GM21576 (cell line): ENCODE measurements around the gene ALDH4A1.
"Not testable (repeated sequence)": the region's sequence is repeated elsewhere in the genome, so short reads cannot be mapped to it uniquely, and the experiment has no call there.

Experiments used
- ATAC-seq: cut with Tn5 transposase; IDR thresholded peaks from one replicate; pipeline ENCODE4 v1.9.1; 2021; ENCODE audit warnings: mild to moderate bottlenecking, moderate library complexity; ENCODE audit not compliant: unreplicated experiment

The ALDH4A1 gene

DNA sequence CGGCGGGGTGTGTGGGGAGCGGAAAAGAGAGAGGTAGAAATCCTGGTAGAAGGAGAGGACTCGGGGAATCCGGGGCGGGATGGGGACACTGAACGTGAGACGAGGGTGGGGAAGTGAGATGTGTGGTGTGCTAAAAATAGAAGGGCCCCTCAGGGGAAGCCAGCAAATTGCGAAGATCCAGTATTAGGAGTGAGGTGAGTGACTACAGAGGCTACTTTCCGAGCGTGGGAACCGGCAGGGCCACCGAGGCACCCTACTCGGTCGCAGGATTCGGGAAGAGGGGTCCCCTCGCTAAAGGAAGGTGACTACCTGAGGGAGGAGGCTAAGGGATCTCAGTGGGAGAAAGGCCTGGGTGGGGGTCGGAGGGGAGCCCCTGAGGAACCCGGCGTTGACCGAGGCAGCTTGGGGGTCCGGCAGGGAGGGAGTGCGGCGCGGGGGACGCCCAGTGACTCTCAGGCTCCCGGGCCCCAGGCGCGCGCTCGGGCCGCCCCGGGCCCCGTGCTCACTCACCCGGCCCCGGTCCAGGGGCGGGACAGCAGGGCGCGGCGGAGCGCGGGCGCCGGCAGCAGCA is 318 bp downstream of the ALDH4A1 start:
- no peak for ATAC-seq

DNA sequence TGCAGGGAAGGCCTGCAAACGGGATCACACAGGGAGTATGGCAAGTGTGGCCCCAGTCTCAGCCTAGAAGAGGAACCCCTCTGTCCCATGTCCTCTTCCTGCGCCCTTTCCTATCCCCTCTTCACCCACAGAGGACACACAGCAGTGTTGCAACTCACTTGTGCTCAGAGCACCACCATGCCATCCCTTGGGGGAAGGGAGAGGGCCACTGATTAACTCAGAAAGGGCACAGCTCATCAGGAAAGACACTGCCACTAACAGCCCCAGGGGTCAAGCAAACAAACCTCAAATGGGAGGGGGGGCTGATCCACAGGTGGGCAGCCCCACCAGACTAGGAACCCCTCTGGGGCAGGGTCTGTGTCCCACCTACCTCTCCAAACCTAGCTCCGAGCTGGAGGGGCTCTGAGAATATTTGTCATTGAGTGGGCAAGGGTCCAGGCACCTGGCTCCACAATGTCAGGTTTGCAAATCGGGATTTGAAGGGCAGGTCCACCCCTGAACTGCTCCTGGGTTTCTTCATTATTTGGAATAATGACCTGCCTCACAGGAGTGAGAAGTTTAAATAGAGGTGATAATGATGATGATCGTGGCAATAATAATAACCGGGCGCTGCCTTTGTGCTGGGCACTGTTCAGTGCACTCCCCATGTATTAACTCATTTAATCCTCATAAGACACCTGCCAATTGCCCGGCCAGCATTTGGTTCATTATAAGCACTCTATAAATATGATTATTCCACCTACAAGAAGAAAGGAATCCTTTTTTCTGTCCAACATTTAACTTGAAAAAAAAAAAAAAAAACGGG is 1.0 kb downstream of the ALDH4A1 start:
- no peak for ATAC-seq

DNA sequence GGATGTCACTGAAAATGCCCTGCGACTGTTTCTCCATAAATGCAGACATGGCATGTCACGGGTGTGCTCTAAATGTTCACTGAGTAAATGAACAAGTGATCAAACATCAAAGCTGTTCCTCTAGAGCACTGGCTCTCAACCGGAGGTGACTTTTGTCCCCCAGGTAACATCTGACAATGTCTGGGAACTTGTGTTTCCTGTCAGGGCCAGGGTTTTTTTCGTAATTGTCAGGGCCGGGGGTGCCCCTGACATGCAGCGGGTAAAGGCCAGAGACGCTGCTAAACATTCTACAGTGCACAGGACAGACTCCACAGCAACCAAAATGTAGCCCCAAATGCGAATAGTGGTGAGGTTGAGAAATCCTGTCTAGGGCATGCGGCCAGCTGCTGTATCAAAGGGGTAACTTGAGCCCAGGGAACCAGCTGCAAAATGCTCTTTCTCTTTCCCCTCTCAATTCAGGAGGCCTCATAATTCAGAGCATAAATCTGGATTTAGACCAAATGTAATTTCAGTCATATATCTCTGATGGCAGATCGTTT is 2.0 kb downstream of the ALDH4A1 start:
- no peak for ATAC-seq

DNA sequence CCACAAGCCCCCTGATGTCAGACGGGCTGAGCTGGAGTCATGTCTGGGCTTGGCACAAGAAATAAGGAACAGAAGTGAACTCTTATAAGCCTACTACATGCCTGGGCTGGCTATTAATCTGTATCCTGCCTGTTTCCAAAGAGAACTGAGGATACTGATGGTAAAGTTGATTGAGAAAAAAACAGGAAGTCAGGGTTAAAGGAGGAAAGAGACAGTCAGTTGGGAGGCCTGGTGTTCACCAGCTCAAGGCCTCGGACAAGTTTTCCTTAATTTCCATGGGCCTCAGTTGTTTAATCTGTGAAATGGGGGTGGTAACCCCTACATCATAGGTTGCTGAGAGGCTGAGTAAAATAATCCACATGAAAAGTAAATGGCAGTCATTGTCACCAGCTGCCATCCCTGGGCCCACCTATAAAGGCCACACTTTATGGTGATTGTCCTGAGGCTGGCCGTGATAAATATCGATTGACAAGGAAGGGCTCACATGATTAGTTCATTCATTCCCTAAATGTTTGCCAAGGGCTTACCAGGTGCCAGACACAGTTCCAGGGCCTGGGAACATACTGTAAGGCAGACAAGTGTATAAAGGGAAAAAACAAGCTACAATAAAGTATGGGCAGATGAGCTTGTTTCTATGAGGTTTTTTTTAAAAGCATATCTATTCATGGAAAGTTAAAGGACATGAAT is 2.8 kb downstream of the ALDH4A1 start:
- no peak for ATAC-seq

DNA sequence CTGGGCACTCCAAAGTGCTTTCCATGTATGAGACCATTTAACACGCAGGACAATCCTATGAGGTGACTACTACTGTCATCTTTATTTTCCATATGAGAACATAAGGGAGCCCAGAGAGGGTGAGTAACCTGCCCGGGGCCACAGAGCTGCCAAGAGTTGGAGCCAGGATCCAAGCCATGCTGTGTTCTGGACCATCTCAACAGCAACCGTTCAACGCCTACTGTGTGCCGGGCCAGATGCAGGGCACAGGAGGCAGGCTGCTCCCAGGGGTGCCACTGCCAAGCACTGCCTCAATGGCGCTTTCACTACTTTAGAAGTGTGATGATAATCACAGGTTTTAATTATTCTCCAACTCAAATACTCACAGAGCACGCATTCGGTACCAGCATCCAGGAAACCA is 3.8 kb downstream of the ALDH4A1 start:
- no peak for ATAC-seq

DNA sequence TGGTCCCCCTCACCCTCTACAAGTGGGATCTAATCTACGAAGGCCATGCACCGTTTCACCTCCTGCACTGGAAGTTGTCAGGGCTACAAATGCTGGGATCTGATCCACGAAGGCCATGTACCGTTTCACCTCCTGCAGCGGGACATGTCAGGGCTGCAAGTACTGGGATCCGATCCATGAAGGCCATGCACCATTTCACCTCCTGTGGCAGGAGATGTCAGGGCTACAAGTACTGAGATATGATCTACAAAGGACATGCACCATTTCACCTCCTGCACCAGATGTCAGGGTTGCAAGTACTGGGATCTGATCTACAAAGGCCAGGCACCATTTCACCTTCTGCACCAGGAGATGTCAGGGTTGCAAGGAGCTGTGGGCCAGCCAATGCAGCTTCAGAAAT is 7.0 kb downstream of the ALDH4A1 start:
- no peak for ATAC-seq

DNA sequence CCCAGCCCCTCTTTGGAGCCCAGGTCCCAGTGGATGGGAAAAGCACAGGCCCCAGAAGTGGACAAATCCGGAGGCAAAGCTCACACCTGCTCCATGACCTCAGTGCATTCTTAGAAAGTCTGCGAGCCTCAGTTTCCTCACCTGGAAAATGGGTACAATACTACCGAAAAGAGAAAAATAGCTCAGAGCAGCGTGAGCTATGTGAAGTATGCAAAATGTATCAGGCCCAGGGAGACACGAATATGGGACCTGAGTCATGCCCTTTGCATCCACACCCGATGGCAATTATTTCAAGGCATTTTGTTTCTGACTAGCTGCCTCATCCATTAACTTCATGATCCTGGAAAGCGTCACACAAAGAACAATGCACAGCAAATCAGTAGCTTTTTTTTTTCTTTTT is 9.2 kb downstream of the ALDH4A1 start:
- no peak for ATAC-seq

DNA sequence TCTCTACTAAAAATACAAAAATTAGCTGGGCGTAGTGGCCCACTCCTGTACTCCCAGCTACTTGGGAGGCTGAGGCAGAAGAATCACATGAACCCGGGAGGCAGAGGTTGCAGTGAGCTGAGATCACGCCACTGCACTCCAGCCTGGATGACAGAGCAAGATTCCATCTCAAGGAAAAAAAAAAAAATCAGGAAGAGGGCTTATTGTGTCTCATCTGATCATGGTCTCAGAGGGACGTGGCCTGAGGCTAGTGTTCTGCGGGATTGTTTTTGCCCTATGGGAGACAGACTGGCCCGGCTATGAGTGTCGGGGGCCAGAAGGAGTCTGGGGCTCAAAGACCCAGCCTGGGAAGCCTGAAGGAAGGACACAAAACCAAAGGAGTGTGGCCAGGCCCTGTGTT is 10.5 kb downstream of the ALDH4A1 start:
- not testable (repeated sequence) for ATAC-seq

DNA sequence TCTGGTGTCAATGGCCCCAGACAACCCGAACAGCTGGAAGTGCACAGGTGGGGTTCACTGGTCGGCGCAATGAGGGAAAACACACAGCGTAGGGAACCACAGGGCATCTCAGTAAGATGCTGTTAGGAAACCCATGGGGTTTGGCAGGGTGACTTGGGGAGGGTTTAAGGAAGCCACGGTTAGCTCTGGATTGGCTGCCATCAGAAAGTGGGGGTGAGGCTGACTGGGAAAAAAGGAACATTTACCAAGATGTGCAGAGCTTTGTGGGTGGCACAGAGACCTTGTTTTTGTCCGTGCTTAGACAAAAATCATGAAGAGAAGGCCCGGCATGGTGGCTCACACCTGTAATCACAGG is 11.0 kb downstream of the ALDH4A1 start:
- ATAC-seq: no peak

DNA sequence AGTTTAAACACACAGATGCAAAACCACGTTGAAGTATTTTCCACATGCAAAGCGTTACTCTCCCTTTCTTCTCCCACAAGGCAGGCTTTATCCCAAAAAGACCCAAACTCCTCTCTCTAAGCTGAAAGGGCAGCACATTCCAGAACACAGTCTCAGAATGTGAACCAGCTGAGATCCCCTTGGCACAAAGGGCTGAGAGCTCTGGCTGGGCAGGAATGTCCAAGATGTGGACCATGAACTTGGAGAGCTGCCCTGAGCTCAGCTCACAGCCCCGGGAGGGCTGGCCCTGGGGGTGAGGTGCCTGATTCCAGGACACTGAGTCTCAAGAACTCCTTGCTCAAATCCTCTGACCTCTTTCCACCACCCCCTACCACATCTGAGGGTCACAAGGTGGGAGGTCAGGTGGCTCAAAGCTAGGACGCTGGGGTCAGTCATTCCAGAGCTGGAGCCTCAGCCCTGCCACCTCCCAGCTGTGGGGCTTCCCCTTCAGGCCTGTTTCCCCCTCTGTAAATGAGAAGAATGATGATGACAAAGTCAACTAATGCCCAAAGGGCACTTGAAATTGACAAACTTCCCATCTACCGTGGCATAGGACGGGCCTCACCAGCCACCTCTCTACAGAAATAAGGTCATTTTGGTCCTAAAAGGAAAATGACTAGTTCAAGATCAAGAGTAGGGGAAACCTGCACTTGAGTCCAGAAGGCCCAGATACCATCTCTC is 11.5 kb downstream of the ALDH4A1 start:
- ATAC-seq: no peak

DNA sequence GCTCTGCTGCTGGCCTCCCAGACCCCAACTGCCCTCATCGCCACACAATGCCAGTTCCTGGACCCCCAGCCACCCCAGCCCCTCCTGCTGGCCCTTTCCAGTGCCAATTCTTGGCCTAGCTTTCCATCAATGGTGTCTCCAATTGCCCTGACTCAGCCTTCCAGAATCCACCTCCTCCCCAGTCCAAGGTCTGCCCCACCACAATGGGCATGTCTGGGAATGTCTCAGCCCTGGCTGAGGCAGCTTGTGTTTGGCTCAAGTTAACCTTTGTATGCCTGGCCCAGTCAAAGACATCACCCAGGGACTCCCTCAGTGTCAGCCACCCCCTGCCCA is 16.4 kb downstream of the ALDH4A1 start:
- no peak for ATAC-seq

DNA sequence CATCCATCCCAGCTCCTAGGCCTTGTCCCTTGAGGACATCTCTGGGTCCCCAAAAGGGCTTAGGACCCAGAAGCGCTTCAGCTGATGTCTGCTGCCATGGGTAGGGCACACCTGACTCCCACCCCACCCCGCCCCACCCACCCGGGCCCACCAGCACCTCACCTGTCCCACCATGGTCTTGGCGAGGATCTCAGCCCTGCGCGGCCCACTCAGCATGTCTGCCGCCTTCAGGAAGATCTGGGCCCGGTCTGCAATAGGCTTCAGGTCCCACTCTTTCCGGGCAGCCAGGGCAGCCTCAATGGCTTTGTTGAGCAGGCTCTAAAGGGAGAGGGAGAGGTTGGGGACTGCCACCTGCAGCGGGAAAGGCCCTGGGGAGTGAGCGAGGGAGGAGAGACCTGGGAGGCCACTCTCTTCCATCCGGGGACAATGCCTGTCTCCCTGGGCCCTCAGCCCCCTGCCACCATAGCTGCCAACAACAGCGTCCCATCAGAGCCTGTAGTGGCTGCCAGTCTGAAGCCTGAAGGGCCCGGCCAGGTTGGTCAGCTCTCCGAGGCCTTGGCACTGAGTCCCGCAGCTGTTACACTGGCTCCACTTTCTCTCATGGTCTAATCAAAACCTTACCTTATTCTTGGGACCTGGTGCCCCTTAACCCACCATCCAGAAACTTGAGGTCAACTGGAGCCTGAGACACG is 16.9 kb downstream of the ALDH4A1 start:
- no peak for ATAC-seq

DNA sequence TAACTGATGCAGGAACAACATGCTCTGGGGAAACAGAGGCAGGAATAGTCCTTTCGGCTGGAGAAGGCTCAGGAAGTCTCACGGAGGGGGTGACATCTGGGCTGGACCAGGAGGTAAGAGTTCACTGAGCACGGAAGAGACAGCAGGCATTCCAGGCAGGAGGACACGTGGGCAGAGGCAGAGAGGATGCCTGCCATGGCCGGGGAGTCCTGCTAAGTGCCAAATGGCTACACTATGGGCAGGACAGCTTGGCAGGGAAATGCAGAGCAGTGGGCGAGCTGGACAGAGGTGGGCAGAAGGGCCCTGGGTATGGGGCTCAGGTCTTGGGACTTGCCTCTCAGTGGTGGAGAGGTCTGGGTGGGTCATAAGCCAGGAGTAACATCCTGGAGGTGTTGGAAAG is 17.6 kb downstream of the ALDH4A1 start:
- ATAC-seq: no peak

DNA sequence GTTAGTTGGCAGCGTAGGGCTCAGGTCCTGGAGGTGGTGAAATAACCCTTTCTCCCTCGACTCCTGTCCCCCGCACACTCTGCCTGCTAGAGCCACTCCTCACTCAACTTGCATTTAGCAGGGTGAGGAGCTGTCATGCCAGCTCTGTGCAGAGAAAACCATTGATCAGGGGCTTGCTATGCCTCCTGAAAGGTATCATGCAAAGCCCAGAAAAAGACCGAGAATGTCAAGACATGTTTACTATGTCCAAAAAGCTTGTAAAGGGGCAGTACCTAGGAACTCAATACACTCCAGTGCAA is 18.0 kb downstream of the ALDH4A1 start:
- ATAC-seq: no peak

DNA sequence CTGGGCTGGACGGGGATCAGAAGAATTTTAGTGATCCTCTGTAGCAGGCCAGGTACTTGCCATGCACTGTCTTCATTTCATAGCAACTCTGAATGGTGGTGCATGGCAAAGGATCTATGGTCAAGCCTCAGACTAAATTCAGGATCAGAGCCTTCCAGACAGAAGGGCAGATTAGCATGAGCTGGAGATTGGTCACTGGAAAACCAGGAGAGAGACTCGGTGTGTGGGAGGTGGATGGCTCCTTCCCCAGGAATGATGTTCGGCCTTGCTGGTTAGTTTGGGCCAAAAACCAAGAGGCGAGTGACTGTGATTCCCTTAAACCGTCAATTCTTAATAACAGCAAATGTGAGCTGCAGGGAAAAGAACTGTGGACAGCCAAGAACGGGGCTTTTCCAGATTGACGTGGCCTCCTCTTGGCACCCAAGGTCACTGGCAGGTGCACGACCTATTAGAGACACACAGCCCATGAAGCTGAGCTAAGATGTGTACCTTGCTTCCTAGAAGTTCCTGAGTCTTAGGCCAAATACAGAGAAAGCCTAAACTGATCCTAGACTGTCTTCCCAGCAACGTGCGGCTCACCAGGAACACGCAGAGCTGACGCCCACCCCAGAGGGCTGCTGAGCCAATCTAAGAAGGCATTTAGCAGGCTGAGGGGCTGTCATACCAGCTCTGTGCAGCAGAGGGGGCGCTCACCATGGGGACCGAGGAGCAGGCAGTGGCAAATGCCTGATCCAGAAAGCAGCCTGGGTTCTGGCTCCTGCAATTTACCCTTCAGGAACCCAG is 18.5 kb downstream of the ALDH4A1 start:
- ATAC-seq: no peak

DNA sequence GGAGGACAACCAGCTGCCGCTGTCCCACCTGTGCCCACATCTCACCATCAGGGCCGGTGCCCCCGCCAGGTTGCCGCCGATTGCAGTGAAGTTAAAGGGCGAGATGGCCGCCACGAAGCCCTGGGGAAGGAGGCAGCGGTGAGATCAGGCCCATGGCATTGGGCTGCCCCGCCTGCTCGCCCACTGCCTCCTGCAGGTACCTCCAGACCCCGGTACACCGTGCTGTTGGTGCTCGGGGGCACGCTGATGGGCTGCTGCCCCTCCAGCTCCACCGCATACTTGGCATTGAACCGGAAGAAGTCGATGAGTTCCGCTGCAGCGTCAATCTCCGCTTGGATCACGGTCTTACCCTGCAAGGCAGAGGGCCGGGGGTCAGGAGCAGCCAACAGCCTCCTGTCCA is 19.3 kb downstream of the ALDH4A1 start:
- ATAC-seq: no peak

DNA sequence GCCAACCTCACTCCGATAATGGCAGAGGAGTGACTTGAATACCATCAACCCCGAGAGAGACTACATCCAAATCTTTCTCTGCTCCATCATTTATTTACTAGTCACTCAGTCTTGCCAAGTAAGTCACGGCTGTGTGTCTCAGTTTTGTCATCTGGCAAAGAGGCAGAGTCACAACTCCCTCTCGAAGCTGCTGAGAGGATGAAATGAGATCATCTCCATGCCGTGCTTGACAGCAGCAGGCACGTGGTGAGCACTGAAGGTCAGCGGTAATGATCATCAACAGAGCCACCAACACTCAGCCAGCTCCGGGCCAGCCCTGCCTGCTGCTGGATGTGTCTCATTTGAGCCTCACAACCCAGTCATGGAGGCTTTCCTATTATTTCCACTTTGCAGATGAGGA is 19.9 kb downstream of the ALDH4A1 start:
- no peak for ATAC-seq

DNA sequence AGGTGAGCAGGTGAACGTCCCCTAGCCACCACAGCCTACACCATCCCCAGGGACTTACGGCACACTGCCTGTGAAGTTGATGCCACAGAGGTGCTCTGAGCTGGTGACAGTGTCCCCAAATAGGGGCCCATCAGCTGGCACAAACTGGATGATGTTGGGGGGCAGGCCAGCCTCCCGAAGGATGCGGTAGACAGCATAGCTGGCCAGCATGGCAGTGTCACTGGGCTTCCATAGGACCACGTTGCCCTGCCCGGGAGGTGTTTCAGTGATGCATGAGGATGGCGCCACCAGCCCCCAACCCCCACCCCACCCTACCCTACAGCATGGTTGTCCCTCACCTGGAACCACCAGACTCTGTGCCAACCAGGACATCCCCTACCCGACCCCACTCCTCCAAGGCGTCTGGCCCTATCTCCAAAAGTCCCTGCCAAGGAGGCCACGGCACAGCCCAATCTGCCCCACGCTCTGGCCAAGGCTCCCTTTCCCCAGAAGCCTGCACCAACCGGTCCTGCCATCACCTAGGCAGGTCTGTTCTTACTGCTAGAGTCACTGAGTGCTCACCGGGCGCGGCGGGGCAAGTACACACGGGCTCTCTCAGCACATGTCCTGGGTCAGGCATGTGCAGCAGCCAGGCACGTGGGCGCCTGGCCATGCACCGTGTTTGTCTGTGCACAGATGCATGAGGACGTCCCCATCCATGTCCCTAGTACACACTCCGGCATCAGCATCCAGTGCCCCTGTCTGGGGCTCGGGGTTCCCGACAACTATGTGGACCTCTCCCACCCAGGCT is 20.5 kb downstream of the ALDH4A1 start:
- ATAC-seq: no peak

DNA sequence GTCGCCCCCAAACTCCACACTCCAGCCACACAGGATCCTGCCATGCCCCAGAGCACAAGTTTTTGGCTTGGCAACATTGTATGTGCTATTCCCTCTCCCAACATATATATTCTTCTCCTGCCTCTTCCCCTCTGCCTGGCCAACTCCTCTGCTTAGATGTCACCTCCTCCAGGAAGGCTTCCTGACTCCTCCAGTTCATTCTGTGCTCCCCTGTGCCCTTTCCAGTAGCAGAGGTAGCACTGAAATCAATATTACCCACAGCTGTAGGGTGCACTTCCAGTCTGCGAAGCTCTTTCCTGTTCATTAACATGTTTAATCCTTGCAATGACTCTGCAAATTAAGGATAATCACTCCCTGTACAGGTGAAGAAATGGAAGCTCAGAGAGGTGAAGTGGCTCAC is 21.2 kb downstream of the ALDH4A1 start:
- no peak for ATAC-seq

DNA sequence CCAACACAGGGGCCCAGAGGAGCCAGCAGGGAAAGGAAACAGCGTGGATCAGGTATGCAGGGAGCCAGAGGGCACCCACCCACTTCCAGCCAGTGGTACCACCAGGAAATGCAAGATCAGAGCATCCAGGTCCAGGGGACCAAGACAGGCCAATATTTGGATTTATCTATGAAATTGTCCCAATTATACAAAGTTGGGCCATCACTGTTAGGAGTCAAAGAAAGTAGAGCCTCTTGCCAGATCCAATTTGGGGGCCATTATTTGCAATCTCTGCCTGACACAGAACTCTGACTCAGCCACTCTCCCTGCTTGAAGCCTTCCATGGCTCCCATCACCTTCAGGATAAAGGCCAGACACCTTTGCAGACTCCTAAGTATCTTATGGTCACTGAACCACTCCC is 21.8 kb downstream of the ALDH4A1 start:
- ATAC-seq: no peak
